ENCODE results near the gene WWOX.

WWOX gene

GRCh38 chr16:78309763-78310162 lies 210.3 kb downstream of the WWOX start:
- DNase-seq = no peak

GRCh38 chr16:78310196-78310595 lies 210.7 kb downstream of the WWOX start:
- no peak for DNase-seq

- peak; percentile 55 for DNase-seq
Observed at GRCh38 chr16:78310990-78311561, 211.6 kb downstream of the WWOX start.

GRCh38 chr16:78311831-78312230 lies 212.4 kb downstream of the WWOX start:
- no peak for DNase-seq

GRCh38 chr16:78317564-78318240 lies 218.2 kb downstream of the WWOX start:
- no peak for DNase-seq

DNA sequence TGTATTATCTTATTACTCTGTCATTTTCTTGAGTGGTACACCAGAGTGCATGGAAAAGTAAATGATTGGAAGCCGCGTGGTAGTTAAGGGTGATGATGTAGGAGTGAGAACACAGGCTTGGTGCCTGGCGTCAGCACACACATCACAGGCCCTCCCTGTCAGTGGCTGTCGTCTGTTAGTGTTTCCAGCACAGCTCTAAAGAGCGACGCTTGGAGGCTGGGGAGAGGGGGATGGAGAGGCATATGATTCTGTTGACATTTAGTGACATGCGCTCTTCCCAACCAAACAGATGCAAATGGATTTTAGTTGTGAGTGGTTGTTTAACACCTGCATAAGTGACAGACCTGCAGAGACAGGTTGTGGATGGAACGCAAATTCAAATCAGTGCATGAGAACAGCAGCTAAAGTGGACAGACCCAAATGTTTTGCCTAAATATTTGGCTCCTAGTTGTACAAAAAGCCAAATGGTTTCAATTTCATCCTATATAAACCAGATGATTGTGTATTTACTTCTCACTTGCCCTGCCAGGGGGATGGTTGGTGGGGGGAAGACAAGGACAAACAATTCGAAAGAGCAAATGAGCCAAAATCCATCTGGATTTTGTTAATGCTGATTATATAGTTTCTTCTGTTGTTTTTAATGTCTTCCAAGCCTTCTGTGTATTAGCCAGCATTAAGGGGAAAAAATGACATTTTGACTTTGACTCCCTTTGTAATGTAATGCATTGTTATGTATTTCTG lies 222.3 kb downstream of the WWOX start:
- DNase-seq = no peak

GRCh38 chr16:78323315-78323714 lies 223.9 kb downstream of the WWOX start:
- no peak for DNase-seq

DNA sequence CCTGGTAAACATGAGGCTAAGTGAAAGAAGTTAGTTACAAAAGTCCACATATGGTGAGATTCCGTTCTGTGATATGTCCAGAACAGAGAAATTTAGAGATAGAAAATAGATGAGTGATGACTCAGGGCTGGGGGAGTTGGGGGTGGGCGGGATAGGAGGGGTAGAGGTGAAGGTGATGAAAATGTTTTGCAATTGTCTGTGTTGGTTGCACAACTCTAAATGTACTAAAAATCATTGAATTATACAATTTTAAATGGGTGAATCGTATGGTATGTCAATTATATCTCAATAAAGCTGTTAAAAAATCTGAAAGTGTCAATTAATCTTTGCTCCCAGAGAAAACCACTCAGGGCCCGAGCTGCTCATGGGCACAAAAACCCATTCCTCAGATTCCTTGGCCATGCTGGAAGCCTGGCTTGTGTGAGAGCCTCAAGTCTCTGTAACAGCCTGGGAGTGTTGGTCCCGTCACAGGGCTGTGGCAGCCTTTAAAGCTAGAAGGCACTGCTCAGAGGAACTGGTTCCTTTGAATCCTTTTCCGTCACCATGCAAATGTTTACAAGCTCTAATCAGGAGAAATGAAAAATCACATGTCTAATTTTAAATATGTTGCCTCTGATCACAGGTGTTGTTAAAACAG lies 225.3 kb downstream of the WWOX start:
- DNase-seq = no peak

DNA sequence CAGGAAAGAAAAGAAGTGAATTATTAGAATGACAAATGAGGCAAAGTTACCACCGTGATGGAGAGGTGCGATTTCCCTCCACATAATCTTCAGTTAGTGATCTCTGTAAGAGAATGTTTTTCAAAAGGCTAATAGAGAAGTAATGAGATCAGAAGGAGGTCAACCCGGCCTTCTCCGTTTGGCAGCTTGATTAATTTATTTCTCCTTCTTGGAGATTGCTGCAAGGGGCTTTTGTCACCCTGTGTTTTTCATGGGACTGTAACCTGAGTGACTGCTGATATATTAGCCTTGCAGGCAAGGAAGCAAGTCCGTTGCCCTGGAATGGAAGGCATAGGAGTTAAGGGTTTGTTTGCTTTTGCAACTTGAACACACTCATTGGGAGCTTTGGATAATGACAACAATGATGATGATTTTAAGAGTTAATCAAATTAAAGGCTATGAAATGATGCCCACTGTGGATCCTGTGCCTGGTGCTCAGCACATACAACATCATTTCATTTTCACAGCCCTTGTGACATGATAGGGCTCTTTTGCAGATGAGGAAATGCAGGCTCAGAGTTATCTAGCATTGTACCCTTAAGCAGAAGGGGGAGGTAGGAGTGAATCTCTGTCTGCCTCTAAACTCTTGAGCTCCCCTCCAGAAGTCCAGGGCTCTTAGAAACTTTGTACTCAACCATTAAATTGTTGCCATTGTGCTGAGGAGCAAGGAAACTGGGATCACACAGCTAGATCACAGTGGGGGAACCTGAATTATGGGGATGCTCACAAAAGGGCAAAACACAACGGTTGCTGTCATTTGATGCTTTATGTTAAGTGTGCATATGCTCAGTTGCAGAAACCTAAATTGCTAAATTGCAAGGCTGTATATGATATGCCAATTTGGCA lies 226.3 kb downstream of the WWOX start:
- DNase-seq = no peak

- no peak for DNase-seq
Observed at GRCh38 chr16:78326731-78327130, 227.3 kb downstream of the WWOX start.

- DNase-seq = no peak
Observed at GRCh38 chr16:78331731-78332130, 232.3 kb downstream of the WWOX start.

GRCh38 chr16:78333808-78334207 lies 234.4 kb downstream of the WWOX start:
- DNase-seq = no peak

DNA sequence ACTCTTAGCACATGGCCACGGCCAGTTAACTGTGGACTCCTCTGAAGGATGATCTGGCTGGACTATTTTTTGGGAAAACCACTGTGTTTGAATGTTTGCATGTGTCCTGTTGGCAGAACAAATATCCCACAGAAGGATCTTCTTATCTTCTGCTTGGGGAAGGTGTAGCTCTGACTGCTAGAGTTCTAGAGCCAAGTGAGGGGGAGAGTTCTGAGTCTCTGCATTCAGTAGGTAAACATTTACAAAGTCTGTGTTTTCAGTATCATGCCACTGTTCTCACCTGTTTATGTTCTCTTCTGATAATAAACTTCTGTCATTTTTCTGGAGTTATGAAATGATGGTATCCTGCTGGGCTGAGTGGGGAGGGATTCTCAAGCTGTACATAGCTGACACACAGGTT lies 241.1 kb downstream of the WWOX start:
- DNase-seq = no peak

DNA sequence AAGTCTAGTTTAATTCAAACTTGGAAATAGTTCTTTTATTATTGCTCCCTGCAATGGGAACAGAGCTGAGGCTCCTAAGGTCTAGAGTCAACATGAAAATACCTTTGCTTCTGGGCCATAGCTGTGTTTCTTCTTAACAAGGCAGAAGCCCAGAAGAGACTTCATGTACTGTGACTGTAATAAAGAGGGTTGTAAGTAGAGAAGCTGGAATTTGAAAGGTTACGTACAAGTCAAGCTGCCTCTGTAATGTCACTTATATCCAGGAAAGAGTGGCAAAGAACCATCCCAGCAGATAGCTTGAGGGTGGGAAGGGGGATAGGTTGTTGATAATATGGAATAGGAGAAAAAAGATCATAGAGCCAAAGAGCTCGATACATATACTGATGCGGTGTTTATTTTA lies 248.6 kb downstream of the WWOX start:
- DNase-seq = no peak

- no peak for DNase-seq
Observed at GRCh38 chr16:78348886-78349285, 249.4 kb downstream of the WWOX start.

- DNase-seq = no peak
Observed at GRCh38 chr16:78352184-78352583, 252.7 kb downstream of the WWOX start.

- DNase-seq = no peak
Observed at GRCh38 chr16:78353640-78354275, 254.3 kb downstream of the WWOX start.

- no peak for DNase-seq
Observed at GRCh38 chr16:78362524-78363135, 263.2 kb downstream of the WWOX start.

GRCh38 chr16:78363843-78364555 lies 264.5 kb downstream of the WWOX start:
- DNase-seq = no peak

- no peak for DNase-seq
Observed at GRCh38 chr16:78364556-78364880, 265.1 kb downstream of the WWOX start.

DNA sequence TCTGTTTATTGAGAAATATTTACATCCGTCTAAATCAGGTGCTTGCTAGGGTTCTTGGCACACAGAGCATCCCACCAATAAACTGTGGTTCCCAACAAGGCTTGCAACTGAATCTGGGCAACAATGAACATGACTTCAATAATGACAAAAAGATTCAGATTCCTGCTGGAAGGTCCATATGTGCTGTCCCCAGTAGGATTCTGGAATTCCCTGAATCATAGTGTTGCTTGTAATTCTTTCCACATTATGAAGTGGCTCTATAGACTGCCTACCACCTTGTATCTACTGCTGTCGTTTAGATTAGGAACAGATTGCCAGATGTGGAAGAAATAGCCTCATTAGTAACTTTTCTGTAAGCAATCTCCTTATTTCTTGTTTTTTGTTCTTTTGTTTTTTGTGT lies 265.9 kb downstream of the WWOX start:
- no peak for DNase-seq

All from activated CD4-positive, alpha-beta T cell treated with anti-CD3 and anti-CD28 coated beads, Interleukin-10, Interleukin-2, amounts not matched to agents 100 ng/mL and 50 ng/mL, durations not matched to agents 16 hours and 8 hours (primary cell).